GM06990 (cell line): ENCODE data around the gene SRP72.
A peak's percentile ranks its signal among the peaks of the same experiment; 100 is the strongest.

Experiments used
- DNase-seq: peaks from one replicate; pipeline ENCODE4 v3.0.0-alpha.2; 2011; ENCODE audit not compliant: insufficient read length; ENCODE audit errors: extremely low read depth
- H3K27me3 ChIP-seq: replicated peaks from 2 replicates; pipeline ENCODE4 v1.6.0; 2011; ENCODE audit warnings: low read length; ENCODE audit not compliant: control insufficient read depth, insufficient read depth
- H3K36me3 ChIP-seq: 2 replicates; pipeline ENCODE4 v1.5.1; 2011; ENCODE audit warnings: low read length; ENCODE audit not compliant: control insufficient read depth, insufficient read depth
- H3K4me3 ChIP-seq: replicated peaks from 2 replicates; pipeline ENCODE4 v1.5.1; 2011; ENCODE audit warnings: low read depth, mild to moderate bottlenecking, control low read depth, low read length
- CTCF ChIP-seq: IDR thresholded peaks from 2 replicates; pipeline ENCODE4 v1.5.1; 2011; ENCODE audit warnings: low read length, control low read depth, mild to moderate bottlenecking, inconsistent platforms; ENCODE audit not compliant: insufficient read depth, poor library complexity, severe bottlenecking

Gene SRP72

GRCh38 chr4:56475917-56476316 is 8.5 kb downstream of the SRP72 start:
- TF ChIP-seq CTCF: no peak
- H3K4me3 ChIP-seq: no peak overlapping the region; the same call in 1 of the 2 replicates
- DNase-seq: no peak
- H3K27me3 ChIP-seq: no peaks in the 10 kb centered on the region
- peaks cover 16% of the 10 kb centered on the region for H3K36me3 ChIP-seq

- peaks cover 14% of the 10 kb centered on the region for H3K36me3 ChIP-seq
- no peak overlapping the region for H3K4me3 ChIP-seq
- H3K27me3 ChIP-seq: no peaks in the 10 kb centered on the region
- TF ChIP-seq CTCF: no peak
- DNase-seq: no peak
These were observed 9.8 kb downstream of the SRP72 start for GRCh38 chr4:56477192-56477702.

GRCh38 chr4:56480691-56481090 is 13.3 kb downstream of the SRP72 start:
- H3K27me3 ChIP-seq: no peaks in the 10 kb centered on the region
- no peak overlapping the region for H3K4me3 ChIP-seq
- peaks cover 8% of the 10 kb centered on the region for H3K36me3 ChIP-seq
- TF ChIP-seq CTCF: no peak
- no peak for DNase-seq

GRCh38 chr4:56496241-56496640 is 28.8 kb downstream of the SRP72 start:
- DNase-seq: no peak
- Histone ChIP-seq H3K27me3 (no peaks in the 10 kb centered on the region), H3K4me3 (no peak overlapping the region), H3K36me3 (peaks cover 2% of the 10 kb centered on the region)
- TF ChIP-seq CTCF: no peak

- peak within 1 kb of the TSS; percentile 23 for H3K4me3 ChIP-seq
- H3K36me3 ChIP-seq: no peaks in the 10 kb centered on the region
- no peak for TF ChIP-seq CTCF
- DNase-seq: peak; percentile 52
- no peaks in the 10 kb centered on the region for H3K27me3 ChIP-seq
These were observed 38.1 kb downstream of the SRP72 start, which contains the start of gene ARL9 for GRCh38 chr4:56505269-56506130. Gene ARL9, plus strand, starts transcription at chr4:56505791. Its CDS starts 72 bp downstream, at chr4:56505863.
